ENCODE results near the gene TTBK1. TPM values are rescaled to one million over a fixed set of nuclear protein-coding genes. Genes with fewer than 3 reads are reported as not detected.
A peak's percentile ranks its signal among the peaks of the same experiment; 100 is the strongest.

The TTBK1 gene
- polyA plus RNA-seq, 1 of the 3 experiments (the other 2 are of a cell fraction) = 0.94 TPM

DNA sequence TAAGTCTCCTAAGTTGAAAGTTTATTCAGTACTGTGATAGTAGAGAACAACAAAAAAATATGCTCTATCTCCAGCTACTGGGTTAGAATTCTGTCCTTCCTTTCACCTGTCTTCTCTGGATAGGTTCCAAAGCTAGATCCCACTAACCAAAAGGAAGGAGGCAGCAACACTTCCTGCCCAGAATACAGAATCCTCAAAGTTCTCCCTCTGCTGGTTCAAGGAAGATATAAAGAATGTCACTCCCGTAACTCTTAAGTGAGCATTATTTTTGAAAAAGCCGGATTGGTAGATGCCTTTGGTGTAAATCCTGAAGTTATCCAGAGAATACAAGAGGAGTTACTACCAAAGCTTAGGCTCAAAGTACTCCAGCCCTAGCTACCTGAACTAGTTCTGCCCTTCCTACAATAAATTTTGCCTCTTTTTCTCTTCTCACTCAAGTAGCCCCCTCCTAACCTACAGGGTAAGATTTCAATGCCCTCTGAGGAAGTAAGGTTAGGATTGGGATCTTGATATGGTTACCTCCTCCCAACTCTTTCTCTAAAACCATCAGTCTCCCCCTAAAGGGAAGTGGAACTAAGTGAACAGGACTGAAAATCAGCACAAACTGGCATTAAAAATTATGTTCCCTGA is 91.3 kb downstream of the TTBK1 start:
- 52% methylated on average over 2 of the region's 2 CpGs for WGBS (ENCODE audit: low lambda C conversion rate)
- H3K79me2 ChIP-seq (ENCODE audit: insufficient read depth) = no peaks in the 10 kb centered on the region
- no peaks in the 10 kb centered on the region for H3K27me3 ChIP-seq (ENCODE audit: insufficient read depth)
- no peaks in the 10 kb centered on the region for H3K9me3 ChIP-seq
- peaks cover 6% of the 10 kb centered on the region for H3F3A ChIP-seq (replicated peaks; ENCODE audit: insufficient read depth)
- no peak overlapping the region for H3K4me3 ChIP-seq (ENCODE audit: low read depth in 2 of 2, low read length in 1 of 2)
- POLR2A ChIA-PET = no interaction called here
- peaks cover 11 to 30% of the 10 kb centered on the region in 2 experiments for H3K36me3 ChIP-seq (replicated peaks in 1 of 2; ENCODE audit: control insufficient read depth in 1 of 2, insufficient read depth in 2 of 2, low read length in 1 of 2)
- DNase-seq = peak; percentile 18
- no peak overlapping the region for H3K27ac ChIP-seq (ENCODE audit: low read depth in 2 of 2, low read length in 1 of 2)
- H3K4me1 ChIP-seq (ENCODE audit: control insufficient read depth in 1 of 2, insufficient read depth in 2 of 2, low read depth in 1 of 2, low read length in 1 of 2) = no peaks in the 10 kb centered on the region
- H2AFZ ChIP-seq (ENCODE audit: low read depth) = no peak overlapping the region
- no peaks in the 10 kb centered on the region for H4K20me1 ChIP-seq (ENCODE audit: insufficient read depth)
- H3K4me2 ChIP-seq = no peak overlapping the region
- no peak overlapping the region for H3K9ac ChIP-seq
- no peaks in the 10 kb centered on the region for H3K9me2 ChIP-seq
- CTCF ChIA-PET = interaction anchor here (0.6 to 1.8 kb wide), 9 partner anchors 10 to 106 kb away, joined by 3 to 8 read pairs (median 4); partner anchors contain the start of gene DNPH1
- TF ChIP-seq POLR2AphosphoS5 (IDR thresholded peaks at IDR 0.05; ENCODE audit: low read depth, low read length) (no peak), FOXM1 (IDR thresholded peaks at IDR 0.05; ENCODE audit: low read depth) (no peak), SIN3A (IDR thresholded peaks at IDR 0.05; ENCODE audit: borderline replicate concordance, low read depth, low read length) (no peak), NRF1 (IDR thresholded peaks at IDR 0.05; ENCODE audit: low read depth, low read length) (no peak), RFX5 (IDR thresholded peaks at IDR 0.05; ENCODE audit: low read length) (no peak), SMC3 (IDR thresholded peaks at IDR 0.05; ENCODE audit: low read depth, low read length) (peak; percentile 46), FOXJ3 (CRISPR knock-in tag; IDR thresholded peaks at IDR 0.05) (no peak), GABPA (IDR thresholded peaks at IDR 0.05; ENCODE audit: low read depth) (0 out of 2 replicates have a peak, but pooled peaks have one; percentile 6), TAF1 (IDR thresholded peaks at IDR 0.05; ENCODE audit: borderline replicate concordance, low read depth, low read length) (no peak), FOSL2 (IDR thresholded peaks at IDR 0.05; ENCODE audit: borderline replicate concordance, low read depth) (no peak), MEF2A (IDR thresholded peaks at IDR 0.05; ENCODE audit: borderline replicate concordance, low read depth) (no peak), NFIC (IDR thresholded peaks at IDR 0.05; ENCODE audit: borderline replicate concordance) (no peak), EZH2phosphoT487 (IDR thresholded peaks at IDR 0.05; ENCODE audit: borderline replicate concordance, low read depth) (no peak), RAD21 (IDR thresholded peaks at IDR 0.05; ENCODE audit: low read length) (peak; percentile 50), RCOR1 (IDR thresholded peaks at IDR 0.05; ENCODE audit: low read length) (no peak), EP300 (IDR thresholded peaks at IDR 0.05; ENCODE audit: borderline replicate concordance in 1 of 2, low read depth in 1 of 2, low read length in 1 of 2) (no peak), MXI1 (IDR thresholded peaks at IDR 0.05; ENCODE audit: low read depth, low read length) (no peak), ELF1 (IDR thresholded peaks at IDR 0.05) (no peak), GATA2 (CRISPR knock-in tag; IDR thresholded peaks at IDR 0.05) (no peak)
- TF ChIP-seq, protein P1, sequence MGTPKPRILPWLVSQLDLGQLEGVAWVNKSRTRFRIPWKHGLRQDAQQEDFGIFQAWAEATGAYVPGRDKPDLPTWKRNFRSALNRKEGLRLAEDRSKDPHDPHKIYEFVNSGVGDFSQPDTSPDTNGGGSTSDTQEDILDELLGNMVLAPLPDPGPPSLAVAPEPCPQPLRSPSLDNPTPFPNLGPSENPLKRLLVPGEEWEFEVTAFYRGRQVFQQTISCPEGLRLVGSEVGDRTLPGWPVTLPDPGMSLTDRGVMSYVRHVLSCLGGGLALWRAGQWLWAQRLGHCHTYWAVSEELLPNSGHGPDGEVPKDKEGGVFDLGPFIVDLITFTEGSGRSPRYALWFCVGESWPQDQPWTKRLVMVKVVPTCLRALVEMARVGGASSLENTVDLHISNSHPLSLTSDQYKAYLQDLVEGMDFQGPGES (IDR thresholded peaks at IDR 0.05; ENCODE audit: low read depth, low read length) = no peak
- TF ChIP-seq, protein P2, sequence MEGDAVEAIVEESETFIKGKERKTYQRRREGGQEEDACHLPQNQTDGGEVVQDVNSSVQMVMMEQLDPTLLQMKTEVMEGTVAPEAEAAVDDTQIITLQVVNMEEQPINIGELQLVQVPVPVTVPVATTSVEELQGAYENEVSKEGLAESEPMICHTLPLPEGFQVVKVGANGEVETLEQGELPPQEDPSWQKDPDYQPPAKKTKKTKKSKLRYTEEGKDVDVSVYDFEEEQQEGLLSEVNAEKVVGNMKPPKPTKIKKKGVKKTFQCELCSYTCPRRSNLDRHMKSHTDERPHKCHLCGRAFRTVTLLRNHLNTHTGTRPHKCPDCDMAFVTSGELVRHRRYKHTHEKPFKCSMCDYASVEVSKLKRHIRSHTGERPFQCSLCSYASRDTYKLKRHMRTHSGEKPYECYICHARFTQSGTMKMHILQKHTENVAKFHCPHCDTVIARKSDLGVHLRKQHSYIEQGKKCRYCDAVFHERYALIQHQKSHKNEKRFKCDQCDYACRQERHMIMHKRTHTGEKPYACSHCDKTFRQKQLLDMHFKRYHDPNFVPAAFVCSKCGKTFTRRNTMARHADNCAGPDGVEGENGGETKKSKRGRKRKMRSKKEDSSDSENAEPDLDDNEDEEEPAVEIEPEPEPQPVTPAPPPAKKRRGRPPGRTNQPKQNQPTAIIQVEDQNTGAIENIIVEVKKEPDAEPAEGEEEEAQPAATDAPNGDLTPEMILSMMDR (IDR thresholded peaks at IDR 0.05) = peak; percentile 65
- TF ChIP-seq, protein P3, sequence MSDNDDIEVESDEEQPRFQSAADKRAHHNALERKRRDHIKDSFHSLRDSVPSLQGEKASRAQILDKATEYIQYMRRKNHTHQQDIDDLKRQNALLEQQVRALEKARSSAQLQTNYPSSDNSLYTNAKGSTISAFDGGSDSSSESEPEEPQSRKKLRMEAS (IDR thresholded peaks at IDR 0.05; ENCODE audit: low read depth) = no peak
- TF ChIP-seq, protein P4, sequence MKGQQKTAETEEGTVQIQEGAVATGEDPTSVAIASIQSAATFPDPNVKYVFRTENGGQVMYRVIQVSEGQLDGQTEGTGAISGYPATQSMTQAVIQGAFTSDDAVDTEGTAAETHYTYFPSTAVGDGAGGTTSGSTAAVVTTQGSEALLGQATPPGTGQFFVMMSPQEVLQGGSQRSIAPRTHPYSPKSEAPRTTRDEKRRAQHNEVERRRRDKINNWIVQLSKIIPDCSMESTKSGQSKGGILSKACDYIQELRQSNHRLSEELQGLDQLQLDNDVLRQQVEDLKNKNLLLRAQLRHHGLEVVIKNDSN (IDR thresholded peaks at IDR 0.05; ENCODE audit: borderline replicate concordance, low read depth) = no peak
- TF ChIP-seq, protein P5, sequence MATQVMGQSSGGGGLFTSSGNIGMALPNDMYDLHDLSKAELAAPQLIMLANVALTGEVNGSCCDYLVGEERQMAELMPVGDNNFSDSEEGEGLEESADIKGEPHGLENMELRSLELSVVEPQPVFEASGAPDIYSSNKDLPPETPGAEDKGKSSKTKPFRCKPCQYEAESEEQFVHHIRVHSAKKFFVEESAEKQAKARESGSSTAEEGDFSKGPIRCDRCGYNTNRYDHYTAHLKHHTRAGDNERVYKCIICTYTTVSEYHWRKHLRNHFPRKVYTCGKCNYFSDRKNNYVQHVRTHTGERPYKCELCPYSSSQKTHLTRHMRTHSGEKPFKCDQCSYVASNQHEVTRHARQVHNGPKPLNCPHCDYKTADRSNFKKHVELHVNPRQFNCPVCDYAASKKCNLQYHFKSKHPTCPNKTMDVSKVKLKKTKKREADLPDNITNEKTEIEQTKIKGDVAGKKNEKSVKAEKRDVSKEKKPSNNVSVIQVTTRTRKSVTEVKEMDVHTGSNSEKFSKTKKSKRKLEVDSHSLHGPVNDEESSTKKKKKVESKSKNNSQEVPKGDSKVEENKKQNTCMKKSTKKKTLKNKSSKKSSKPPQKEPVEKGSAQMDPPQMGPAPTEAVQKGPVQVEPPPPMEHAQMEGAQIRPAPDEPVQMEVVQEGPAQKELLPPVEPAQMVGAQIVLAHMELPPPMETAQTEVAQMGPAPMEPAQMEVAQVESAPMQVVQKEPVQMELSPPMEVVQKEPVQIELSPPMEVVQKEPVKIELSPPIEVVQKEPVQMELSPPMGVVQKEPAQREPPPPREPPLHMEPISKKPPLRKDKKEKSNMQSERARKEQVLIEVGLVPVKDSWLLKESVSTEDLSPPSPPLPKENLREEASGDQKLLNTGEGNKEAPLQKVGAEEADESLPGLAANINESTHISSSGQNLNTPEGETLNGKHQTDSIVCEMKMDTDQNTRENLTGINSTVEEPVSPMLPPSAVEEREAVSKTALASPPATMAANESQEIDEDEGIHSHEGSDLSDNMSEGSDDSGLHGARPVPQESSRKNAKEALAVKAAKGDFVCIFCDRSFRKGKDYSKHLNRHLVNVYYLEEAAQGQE (IDR thresholded peaks at IDR 0.05; ENCODE audit: low read depth, low read length) = no peak
- TF ChIP-seq, protein P6, sequence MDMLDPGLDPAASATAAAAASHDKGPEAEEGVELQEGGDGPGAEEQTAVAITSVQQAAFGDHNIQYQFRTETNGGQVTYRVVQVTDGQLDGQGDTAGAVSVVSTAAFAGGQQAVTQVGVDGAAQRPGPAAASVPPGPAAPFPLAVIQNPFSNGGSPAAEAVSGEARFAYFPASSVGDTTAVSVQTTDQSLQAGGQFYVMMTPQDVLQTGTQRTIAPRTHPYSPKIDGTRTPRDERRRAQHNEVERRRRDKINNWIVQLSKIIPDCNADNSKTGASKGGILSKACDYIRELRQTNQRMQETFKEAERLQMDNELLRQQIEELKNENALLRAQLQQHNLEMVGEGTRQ (IDR thresholded peaks at IDR 0.05; ENCODE audit: borderline replicate concordance, low read depth, low read length) = no peak
